ENCODE results near the gene ZNF384.

The ZNF384 gene

GRCh38 chr12:6650832-6651231, 38.3 kb downstream of the ZNF384 start:
- no peak for DNase-seq

- peak; percentile 30 for DNase-seq
These were observed 42.0 kb downstream of the ZNF384 start, which contains the start of gene ACRBP for GRCh38 chr12:6647083-6647604. Gene ACRBP, minus strand, starts transcription at chr12:6647432. Its CDS starts 66 bp downstream, at chr12:6647366.

GRCh38 chr12:6646276-6647082, 42.7 kb downstream of the ZNF384 start:
- DNase-seq: no peak

GRCh38 chr12:6644903-6645302, 44.3 kb downstream of the ZNF384 start:
- DNase-seq: no peak

- peak; percentile 20 for DNase-seq
These were observed 44.9 kb downstream of the ZNF384 start for GRCh38 chr12:6644257-6644596.

GRCh38 chr12:6643569-6644256, 45.5 kb downstream of the ZNF384 start:
- peak; percentile 14 for DNase-seq

- no peak for DNase-seq
These were observed 48.0 kb downstream of the ZNF384 start for GRCh38 chr12:6641131-6641530.

- DNase-seq: no peak
These were observed 48.7 kb downstream of the ZNF384 start for GRCh38 chr12:6640497-6640896.

- DNase-seq: no peak
These were observed 49.9 kb downstream of the ZNF384 start for GRCh38 chr12:6639151-6639801.

GRCh38 chr12:6638305-6638704, 50.9 kb downstream of the ZNF384 start:
- DNase-seq: no peak

GRCh38 chr12:6635856-6636531, 53.2 kb downstream of the ZNF384 start, which contains the start of gene LPAR5:
Gene LPAR5, minus strand, starts transcription at chr12:6635959. Its CDS starts 14,711 bp downstream, at chr12:6621248.
- DNase-seq: peak; percentile 40

- DNase-seq: peak; percentile 60
These were observed 53.8 kb downstream of the ZNF384 start for GRCh38 chr12:6635375-6635855.

GRCh38 chr12:6632026-6632983, 56.9 kb downstream of the ZNF384 start:
- DNase-seq: peak; percentile 70

GRCh38 chr12:6631549-6631961, 57.6 kb downstream of the ZNF384 start:
- no peak for DNase-seq

- DNase-seq: no peak
These were observed 58.4 kb downstream of the ZNF384 start for GRCh38 chr12:6630736-6631135.

GRCh38 chr12:6627616-6628015, 61.6 kb downstream of the ZNF384 start:
- peak; percentile 69 for DNase-seq

- DNase-seq: no peak
These were observed 62.4 kb downstream of the ZNF384 start for GRCh38 chr12:6626654-6627283.

GRCh38 chr12:6620885-6621274, 68.3 kb downstream of the ZNF384 start:
- no peak for DNase-seq

- peak; percentile 59 for DNase-seq
These were observed 68.9 kb downstream of the ZNF384 start for GRCh38 chr12:6620137-6620884.

All from CD4-positive, alpha-beta T cell treated with Interleukin-17A for 1 hour (primary cell).